Hematopoietic multipotent progenitor cell (in vitro differentiated cells): Measurements from ENCODE around the gene UNC5CL. TPM values are rescaled to one million over a fixed set of nuclear protein-coding genes. Genes with fewer than 3 reads are reported as not detected.

ENCODE experiments used
- DNase-seq, 3 donors: peaks; one replicate each; pipeline ENCODE4 v3.0.0-alpha.2; 2011 to 2015; ENCODE audit warnings: low read depth in 2 of 3, low spot score in 2 of 3
- total RNA-seq: library from RNA; depleted of rRNA; stranded (reverse); fragments of >200 nt; gene quantifications from one replicate; pipeline ENCODE4 v1.2.3, GENCODE V29; 2012

The UNC5CL gene
- total RNA-seq, 1 donor = 1.3 TPM

DNA sequence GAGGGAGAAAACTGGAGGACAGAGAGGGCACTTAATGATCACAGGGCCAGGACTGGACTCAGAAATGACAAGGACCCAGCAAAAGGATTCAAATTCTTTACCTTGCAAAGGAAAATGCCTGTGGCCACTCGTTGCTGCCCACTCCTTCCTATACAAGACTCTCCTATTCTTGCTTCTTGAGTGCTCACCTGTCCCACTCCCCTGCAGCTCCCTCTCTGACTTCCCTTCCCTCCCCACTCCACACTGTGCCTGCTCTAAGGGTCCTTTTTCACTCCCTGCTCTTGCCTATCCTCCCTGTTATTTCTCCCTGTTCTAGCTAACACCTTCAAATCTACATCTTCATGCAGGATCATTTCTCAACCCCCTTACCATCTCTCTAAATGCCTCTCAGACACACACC is 56.1 kb downstream of the UNC5CL start:
- no peak for DNase-seq

DNA sequence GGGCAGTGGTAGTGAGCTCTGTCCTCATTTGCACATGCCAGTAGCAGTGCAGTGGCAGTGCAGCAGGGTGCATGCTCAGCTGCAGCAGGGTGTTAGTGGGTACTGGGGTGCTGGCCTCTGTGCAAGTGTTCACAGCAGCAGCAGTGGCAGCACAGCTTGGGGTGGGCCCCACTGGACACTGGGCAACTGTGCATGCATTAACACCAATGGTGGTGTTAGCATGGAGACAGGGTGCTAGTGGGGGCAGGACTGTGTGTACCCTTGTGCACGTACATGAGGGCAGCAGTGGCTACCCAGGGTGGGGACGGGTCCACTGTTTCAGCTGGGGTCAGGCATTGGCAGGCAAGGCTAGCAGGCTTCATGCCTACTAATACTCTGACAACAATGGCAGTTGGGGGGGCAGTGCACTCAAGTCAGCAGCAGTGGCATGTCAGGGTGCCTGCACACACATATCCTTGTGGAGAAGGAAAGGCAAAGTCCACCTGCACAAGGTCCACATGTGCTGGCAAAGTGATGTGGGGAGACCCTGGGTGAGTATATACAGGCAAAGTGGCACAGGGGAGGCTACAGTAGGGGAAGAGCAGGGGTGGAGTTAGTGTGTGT is 60.2 kb downstream of the UNC5CL start:
- DNase-seq = no peak

DNA sequence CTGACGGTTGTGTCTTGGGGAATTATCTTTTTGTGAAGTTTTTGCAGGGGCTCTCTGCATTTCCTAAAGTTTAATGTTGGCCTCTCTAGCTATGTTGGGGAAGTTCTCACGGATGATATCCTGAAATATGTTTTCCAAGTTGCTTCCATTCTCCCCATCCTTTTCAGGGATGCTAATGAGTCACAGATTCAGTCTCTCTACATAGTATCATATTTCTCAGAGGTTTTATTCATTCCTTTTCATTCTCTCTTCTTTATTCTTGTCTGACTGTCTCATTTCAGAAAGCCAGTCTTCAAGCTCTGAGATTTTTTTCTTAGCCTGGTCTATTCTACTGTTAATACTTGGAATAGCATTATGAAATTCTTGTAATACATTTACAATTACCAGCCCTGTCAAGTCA is 61.3 kb downstream of the UNC5CL start:
- no peak for DNase-seq

DNA sequence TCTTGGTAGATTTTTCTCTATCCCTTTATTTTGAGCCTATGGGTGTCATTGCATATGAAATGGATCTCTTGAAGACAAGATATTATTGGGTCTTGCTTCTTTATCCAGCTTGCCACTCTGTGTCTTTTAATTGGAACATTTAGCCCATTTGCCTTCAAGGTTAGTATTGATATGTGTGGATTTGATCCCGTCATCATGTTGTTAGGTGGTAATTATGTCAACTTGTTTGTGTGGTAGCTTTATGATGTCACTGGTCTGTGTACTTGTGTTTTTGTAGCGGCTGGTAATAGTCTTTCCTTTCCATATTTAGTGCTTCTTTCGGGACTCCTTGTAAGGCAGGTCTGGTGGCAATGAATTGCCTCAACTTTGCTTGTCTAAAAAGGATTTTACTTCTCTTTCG is 61.9 kb downstream of the UNC5CL start:
- DNase-seq = no peak

Other genes starting within 250 kb of the UNC5CL start
- gene TSPO2, start 3.2 kb upstream of the UNC5CL start, total RNA-seq = not detected
- gene APOBEC2, start 14.0 kb upstream of the UNC5CL start, total RNA-seq = not detected
- 10.5 TPM for gene OARD1, start 33.1 kb upstream of the UNC5CL start, total RNA-seq
- gene NFYA, start 33.8 kb upstream of the UNC5CL start, total RNA-seq = 54.7 TPM
- 1.1 TPM for gene TREML1, start 115.1 kb upstream of the UNC5CL start, total RNA-seq
- not detected for gene TREM2, start 123.9 kb upstream of the UNC5CL start, total RNA-seq
- 8.1 TPM for gene TREML2, start 161.9 kb upstream of the UNC5CL start, total RNA-seq
- gene TREML4, start 189.1 kb upstream of the UNC5CL start, total RNA-seq = not detected
- 0.54 TPM for gene TREM1, start 247.5 kb upstream of the UNC5CL start, total RNA-seq